HG03432 (cell line): ENCODE results near the gene GPR65.
"Not testable (repeated sequence)": the region's sequence is repeated elsewhere in the genome, so short reads cannot be mapped to it uniquely, and the experiment has no call there.

Source experiments
- ATAC-seq: cut with Tn5 transposase; IDR thresholded peaks from one replicate; pipeline ENCODE4 v1.9.1; 2021; ENCODE audit warnings: mild to moderate bottlenecking, moderate library complexity; ENCODE audit not compliant: unreplicated experiment

The GPR65 gene

DNA sequence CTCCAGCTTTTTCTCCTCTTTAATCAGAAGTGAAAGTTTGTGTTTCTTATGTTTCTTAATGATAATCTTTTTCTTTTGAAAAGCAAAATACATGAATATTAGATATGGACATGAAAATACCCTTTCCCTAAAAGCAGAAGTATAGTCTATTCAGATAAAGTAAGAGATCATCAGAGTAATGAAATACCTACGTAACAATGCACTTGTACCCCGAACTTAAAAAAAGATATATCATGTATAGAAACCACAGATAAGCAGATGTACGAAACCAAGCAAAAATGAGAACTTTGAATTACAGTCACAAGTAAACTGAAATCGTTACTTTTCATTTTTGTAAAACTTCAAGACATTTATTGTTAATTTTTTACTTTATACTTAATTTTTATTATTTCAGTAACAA lies 1.5 kb upstream of the GPR65 start:
- ATAC-seq, result no peak

- no peak for ATAC-seq
Observed at GRCh38 chr14:88004506-88005036, 364 bp upstream of the GPR65 start.

DNA sequence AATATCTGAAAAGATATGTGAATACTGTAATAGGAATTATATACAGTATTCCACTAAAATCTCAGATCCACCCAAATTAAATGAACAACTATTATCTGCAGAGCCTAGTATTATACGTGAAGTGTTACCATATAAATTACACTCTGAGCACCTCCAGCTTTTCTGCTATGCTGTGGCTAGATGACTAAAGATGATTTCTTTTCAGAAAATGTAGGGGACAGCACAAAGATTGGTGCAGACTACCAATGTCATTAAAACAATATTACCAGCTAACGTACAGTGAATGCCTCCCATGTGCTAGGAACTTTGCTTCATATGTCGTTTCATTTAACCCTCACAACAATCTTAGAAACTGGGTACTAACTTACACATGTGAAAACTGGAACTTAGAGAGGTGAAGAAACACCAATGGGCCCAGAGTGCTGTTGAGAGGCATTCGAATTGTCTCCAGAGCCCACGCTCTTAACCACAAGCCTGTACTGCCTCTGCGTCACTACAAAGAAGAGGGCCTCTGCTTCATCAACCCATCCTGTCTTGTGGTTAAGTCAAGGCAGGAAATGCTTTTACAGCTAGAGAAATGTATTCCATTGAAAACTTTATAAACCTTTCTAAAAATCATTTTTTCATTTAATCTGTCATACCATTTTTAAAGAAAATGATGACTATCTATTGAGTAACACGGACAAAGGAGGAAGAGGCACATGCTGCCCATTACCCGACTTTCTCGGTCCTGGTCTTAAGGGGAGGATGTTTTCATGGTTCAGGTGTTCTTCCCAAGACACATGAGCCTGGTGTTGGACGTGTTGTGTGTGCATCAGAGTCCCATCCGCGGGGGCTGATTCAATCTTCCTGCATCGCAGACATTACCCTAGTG lies 1.3 kb downstream of the GPR65 start:
- peak; percentile 94 for ATAC-seq

DNA sequence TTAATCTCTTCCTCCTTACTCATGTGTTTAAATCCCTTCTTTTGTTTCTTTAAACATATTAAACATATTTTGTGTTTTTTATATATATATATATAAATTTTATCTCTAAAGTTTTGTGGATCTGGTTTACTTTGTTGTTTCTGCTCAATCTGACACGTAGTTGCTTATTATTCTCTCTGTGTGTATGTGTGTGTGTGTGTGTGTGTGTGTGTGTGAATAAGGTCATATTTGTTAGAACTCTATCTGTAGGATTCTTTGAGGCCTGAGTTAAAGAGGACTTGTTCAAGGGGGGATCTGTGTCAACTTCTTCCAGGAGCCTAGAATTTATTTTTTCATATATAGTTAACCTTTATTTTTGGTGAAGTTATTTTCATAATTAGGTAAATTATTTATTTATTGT lies 2.7 kb downstream of the GPR65 start:
- no peak for ATAC-seq

- no peak for ATAC-seq
Observed at GRCh38 chr14:88008039-88008742, 3.3 kb downstream of the GPR65 start.

- no peak for ATAC-seq
Observed at GRCh38 chr14:88009486-88009885, 4.6 kb downstream of the GPR65 start.

DNA sequence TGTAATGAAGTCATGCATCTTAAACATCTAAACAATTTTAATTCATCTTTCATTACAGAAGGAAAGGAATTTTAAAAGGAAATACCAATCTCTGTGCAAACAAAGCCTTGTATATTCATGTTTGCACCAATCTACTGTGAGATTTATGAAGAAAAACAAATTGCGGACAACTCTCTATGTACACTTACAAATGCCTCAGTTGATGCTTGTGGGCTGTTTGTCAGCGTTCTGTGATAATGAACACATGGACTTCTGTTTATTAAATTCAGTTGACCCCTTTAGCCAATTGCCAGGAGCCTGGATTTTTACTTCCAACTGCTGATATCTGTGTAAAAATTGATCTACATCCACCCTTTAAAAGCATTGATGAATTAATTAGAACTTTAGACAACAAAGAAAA lies 5.4 kb downstream of the GPR65 start:
- ATAC-seq, result no peak

DNA sequence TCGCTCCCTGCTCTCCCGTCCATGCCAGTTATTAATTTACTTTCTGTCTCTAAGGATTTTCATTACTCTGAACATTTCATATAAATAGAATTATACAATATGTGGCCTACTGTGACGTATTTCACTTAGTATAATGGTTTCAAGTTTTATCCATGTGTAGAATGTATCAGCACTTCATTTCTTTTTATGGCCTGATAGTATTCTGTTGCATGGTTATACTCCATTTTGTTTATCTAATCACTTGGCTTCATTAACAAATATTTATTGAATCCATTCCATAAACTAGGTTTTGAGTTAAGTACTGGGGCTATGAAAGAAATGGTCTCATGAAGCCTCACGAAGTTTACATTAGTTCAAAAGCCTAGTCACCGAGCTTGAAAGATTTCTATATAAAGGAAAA lies 7.6 kb downstream of the GPR65 start:
- no peak for ATAC-seq

DNA sequence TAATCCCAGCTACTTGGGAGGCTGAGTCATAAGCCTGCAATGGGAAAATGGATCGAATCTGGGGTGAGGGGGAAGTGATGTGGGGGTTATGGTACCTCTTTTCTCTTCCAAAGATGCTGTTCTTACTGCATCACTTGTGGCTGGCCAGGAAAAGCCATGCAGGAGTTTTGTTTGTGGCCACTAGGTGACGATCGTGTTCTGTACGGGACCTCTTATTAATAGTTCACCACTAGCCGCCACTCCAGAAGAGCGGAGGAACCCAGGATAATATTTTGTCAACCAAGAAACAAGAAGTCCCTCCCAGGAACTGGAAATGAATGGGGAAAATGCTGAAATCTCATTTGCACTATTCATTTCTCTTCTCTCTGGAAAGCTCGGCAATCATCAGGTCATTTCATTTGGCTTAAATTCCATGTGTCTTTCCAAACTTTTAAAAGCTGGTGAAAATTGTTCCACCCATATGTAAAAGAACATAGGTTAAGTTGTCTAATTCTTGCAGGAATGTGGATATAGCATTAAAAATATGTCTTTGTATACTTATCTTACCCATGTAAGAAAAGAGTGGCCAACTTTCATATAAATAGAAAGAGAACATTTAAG lies 8.9 kb downstream of the GPR65 start:
- peak; percentile 94 for ATAC-seq

- ATAC-seq, result no peak
Observed at GRCh38 chr14:88016768-88017167, 11.8 kb downstream of the GPR65 start.

GRCh38 chr14:88017535-88017934 lies 12.6 kb downstream of the GPR65 start:
- ATAC-seq, result no peak

GRCh38 chr14:88023658-88024187 lies 18.8 kb downstream of the GPR65 start:
- peak; percentile 46 for ATAC-seq

DNA sequence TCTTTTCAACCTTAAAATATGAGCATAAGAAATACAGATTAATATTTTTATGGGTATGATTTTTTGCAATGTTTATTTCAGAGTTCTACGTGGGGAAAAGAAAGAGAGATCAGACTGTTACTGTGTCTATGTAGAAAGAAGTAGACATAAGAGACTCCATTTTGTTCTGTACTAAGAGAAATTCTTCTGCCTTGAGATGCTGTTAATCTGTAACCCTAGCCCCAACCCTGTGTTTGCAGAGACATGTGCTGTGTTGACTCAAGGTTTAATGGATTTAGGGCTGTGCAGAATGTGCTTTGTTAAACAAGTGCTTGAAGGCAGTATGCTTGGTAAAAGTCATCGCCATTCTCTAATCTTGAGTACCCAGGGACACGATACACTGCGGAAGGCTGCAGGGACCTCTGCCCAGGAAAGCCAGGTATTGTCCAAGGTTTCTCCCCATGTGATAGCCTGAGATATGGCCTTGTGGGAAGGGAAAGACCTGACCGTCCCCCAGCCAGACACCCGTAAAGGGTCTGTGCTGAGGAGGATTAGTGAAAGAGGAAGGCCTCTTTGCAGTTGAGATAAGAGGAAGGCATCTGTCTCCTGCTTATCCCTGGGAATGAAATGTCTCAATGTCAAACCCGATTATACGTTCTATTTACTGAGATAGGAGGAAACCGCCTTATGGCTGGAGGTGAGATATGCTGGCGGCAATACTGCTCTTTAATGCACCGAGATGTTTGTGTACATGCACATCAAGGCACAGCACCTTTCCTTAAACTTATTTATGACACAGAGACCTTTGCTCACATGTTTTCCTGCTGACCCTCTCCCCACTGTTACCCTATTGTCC lies 19.5 kb downstream of the GPR65 start:
- ATAC-seq, result not testable (repeated sequence)

DNA sequence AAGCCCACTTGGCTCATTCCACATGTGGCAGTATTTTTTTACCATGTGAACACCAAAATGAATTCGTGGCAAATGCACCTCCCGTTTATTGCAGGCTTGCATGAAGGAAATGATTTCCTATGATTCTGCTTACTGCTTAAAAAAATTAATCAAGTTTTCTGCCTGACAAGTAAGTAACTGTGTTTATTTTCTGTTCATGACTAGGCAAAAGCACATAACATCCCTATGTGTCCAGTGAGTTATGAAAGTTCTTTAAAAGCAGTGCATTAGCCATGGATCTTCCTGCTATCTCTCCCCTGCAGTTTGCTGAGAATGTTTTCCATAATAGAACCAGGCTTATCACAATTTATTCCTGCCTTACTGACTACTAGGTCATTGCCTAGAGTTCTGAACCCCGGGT lies 20.4 kb downstream of the GPR65 start:
- ATAC-seq, result no peak

DNA sequence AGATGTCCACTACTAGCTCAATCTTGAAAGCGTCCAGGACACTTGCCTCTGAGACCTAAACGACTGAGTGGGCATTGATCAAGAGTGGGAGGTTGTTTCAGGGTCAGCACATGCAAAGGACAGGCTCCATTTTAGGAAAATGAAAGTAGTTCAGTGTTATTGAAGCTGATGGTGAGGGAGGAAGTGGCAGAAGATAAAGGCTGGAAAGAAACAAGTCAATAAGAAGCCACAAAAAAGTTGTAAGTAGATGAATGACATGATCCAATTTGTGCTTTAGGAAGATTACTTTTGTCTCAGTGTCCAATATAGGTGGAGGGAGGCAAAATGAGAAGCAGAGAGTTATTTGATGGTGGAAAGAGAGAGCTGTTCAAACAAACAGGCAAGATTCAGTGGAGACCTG lies 22.0 kb downstream of the GPR65 start:
- no peak for ATAC-seq

DNA sequence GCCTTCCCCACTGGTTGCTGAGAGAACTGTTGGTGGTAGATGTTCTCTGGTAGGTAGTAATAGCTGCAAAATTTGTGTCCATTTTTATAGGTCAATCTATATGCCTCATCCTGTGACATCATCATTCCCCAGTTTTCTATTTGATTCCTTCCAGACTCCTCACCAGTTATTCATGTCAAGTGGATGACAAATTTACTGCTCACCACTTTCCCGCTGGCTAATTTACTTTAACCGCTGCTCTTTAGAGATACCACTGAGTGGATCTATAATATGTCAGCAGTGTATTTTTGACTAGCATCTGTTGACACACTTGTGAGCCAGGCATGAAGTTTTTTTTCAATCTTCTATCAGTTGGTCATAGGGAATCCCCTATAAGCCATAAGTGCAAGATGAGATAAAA lies 24.6 kb downstream of the GPR65 start:
- ATAC-seq, result no peak

DNA sequence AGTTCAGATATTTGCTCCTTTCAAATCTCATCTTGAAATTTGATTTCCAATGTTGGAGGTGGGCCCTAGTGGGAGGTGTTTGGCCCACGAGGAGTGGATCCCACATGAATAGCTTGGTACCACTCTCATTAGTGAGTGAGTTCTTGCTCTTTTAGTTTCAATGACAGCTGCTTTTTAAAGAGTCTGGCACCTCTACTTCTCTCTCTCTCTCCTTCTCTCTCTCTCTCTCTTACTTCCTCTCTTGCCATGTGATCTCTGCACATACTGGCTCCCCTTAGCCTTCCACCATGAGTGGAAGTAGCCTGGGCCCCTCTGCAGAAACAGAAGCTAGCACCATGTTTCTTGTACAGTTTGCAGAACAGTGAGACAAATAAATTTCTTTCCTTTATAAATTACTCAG lies 25.1 kb downstream of the GPR65 start:
- ATAC-seq, result no peak

- ATAC-seq, result no peak
Observed at GRCh38 chr14:88030892-88031291, 26.0 kb downstream of the GPR65 start.

- ATAC-seq, result no peak
Observed at GRCh38 chr14:88032373-88032772, 27.4 kb downstream of the GPR65 start.

GRCh38 chr14:88034076-88034475 lies 29.1 kb downstream of the GPR65 start:
- ATAC-seq, result no peak

- ATAC-seq, result no peak
Observed at GRCh38 chr14:88036422-88036821, 31.5 kb downstream of the GPR65 start.
